K562 (cell line): ENCODE results near the gene PLAAT3. TPM values are rescaled to one million over a fixed set of nuclear protein-coding genes. Genes with fewer than 3 reads are reported as not detected.

Source experiments
- CHD7 ChIP-seq: fragments of 200-600 bp; sonication (generic); IDR thresholded peaks from one replicate; pipeline ENCODE4 v1.6.1; 2012; ENCODE audit warnings: mild to moderate bottlenecking, low read depth, low read length, inconsistent platforms
- polyA plus RNA-seq, 8 experiments: library from polyadenylated mRNA; depleted of rRNA in 4 of 8; stranded (reverse) in 5 of 8; unstranded in 3 of 8; fragments of >200 nt; fragmentation: Nextera tagmentation in 2 of 8; fragmentation: Illumina TruSeq in 1 of 8; extraction: Ambion mirVana in 2 of 8; extraction: Trizol in 1 of 8; gene quantifications; 2 replicates each; pipeline versions ENCODE4 v1.2.1 to v1.2.3, GENCODE V29; 2011 to 2014; ENCODE audit warnings: inconsistent platforms in 1 of 8, missing spikeins in 1 of 8
- total RNA-seq, 7 experiments: library from RNA; depleted of rRNA in 6 of 7; stranded (reverse); fragments of >200 nt in 6 of 7; fragmentation: Illumina TruSeq in 2 of 7; extraction: Trizol in 2 of 7; gene quantifications; 2 replicates each; pipeline versions ENCODE4 v1.2.1 to v1.2.3, GENCODE V29; 2011 to 2021; ENCODE audit warnings: low replicate concordance in 1 of 7

The PLAAT3 gene
- total and polyA plus RNA-seq, 9 of the 15 experiments (the other 6 are each of a cell fraction or from before 2014, with no cell fraction given): 0.80 to 2.7 (median 1.4) TPM

DNA sequence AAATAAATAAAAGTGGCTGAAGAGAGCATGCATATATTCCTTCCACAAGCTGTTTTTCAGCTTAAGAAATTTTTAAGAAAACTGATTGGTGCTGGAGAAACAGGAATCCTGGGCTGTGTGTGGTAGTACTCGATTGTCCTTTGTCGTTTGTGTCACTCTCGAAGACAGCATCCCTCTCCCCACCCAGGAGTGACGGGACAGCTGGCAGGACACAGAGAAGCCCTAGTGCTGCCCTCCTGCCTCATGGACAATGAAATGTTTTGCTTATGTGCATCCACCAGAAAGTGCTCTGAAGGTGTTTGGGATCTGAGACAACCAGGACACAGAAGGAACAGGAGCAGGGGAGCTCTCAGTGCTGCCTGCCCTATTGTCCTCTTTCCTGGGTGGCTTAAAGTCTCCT is 64.8 kb downstream of the PLAAT3 start (continued):
- no peak for TF ChIP-seq CHD7
